Neuronal stem cell (in vitro differentiated cells): ENCODE data around the gene TIMP3.

Experiments used
- DNase-seq: peaks from one replicate; pipeline ENCODE4 v3.0.0-alpha.2; 2013; ENCODE audit warnings: low spot score
- H2AFZ ChIP-seq: one replicate; pipeline ENCODE4 v1.6.1; 2013; ENCODE audit warnings: mild to moderate bottlenecking, low read length, inconsistent platforms
- H2AK5ac ChIP-seq: 2 replicates; pipeline ENCODE4 v1.6.1; 2013; ENCODE audit warnings: low read depth, mild to moderate bottlenecking, inconsistent platforms, low read length, moderate library complexity, mixed read lengths
- H2BK120ac ChIP-seq: 2 replicates; pipeline ENCODE4 v1.6.1; 2013; ENCODE audit warnings: low read depth, mild to moderate bottlenecking, inconsistent platforms, low read length, moderate library complexity, mixed read lengths
- H2BK12ac ChIP-seq: one replicate; pipeline ENCODE4 v1.6.1; 2013; ENCODE audit warnings: low read length, inconsistent platforms
- H2BK15ac ChIP-seq: 2 replicates; pipeline ENCODE4 v1.6.1; 2013; ENCODE audit warnings: mild to moderate bottlenecking, low read length, inconsistent platforms, mixed read lengths
- H2BK5ac ChIP-seq: one replicate; pipeline ENCODE4 v1.6.1; 2013; ENCODE audit warnings: inconsistent platforms, mild to moderate bottlenecking, low read length, moderate library complexity
- H3K14ac ChIP-seq: one replicate; pipeline ENCODE4 v1.6.1; 2013; ENCODE audit warnings: low read length, inconsistent platforms
- H3K18ac ChIP-seq: 2 replicates; pipeline ENCODE4 v1.6.1; 2013; ENCODE audit warnings: low read length, inconsistent platforms
- H3K23ac ChIP-seq: 2 replicates; pipeline ENCODE4 v1.6.1; 2013; ENCODE audit warnings: low read depth, mild to moderate bottlenecking, mixed read lengths, low read length, inconsistent platforms; ENCODE audit not compliant: poor library complexity
- H3K27ac ChIP-seq: replicated peaks from 3 replicates; pipeline ENCODE4 v1.5.1; 2013; ENCODE audit warnings: low read length, inconsistent platforms
- H3K27me3 ChIP-seq, 3 experiments: 2 replicates each; pipeline ENCODE4 v1.6.1; 2013; ENCODE audit warnings: low read length in 3 of 3, mild to moderate bottlenecking in 2 of 3, inconsistent platforms in 1 of 3, low read depth in 1 of 3, mixed read lengths in 1 of 3, moderate library complexity in 1 of 3; ENCODE audit not compliant: control insufficient read depth in 3 of 3, insufficient read depth in 3 of 3
- H3K36me3 ChIP-seq, 2 donors: replicated peaks in 1 of 2; 2 replicates each; pipeline ENCODE4 v1.6.1; 2013; ENCODE audit warnings: low read length in 2 of 2; ENCODE audit not compliant: control insufficient read depth in 2 of 2, insufficient read depth in 2 of 2
- H3K4ac ChIP-seq: 2 replicates; pipeline ENCODE4 v1.6.1; 2013; ENCODE audit warnings: inconsistent platforms, mild to moderate bottlenecking, low read length, moderate library complexity
- H3K4me1 ChIP-seq, 2 donors: 1 replicate in 1 of 2; 2 replicates in 1 of 2; pipeline ENCODE4 v1.6.1; 2013; ENCODE audit warnings: low read length in 2 of 2, low read depth in 1 of 2; ENCODE audit not compliant: control insufficient read depth in 2 of 2, insufficient read depth in 1 of 2
- H3K4me2 ChIP-seq: one replicate; pipeline ENCODE4 v1.6.1; 2013; ENCODE audit warnings: mild to moderate bottlenecking, low read length, inconsistent platforms; ENCODE audit not compliant: insufficient read depth, poor library complexity, severe bottlenecking
- H3K4me3 ChIP-seq, 2 donors: 2 replicates each; pipeline ENCODE4 v1.5.1; 2013; ENCODE audit warnings: low read length in 2 of 2, mild to moderate bottlenecking in 2 of 2, inconsistent platforms in 1 of 2, moderate library complexity in 1 of 2
- H3K79me1 ChIP-seq: one replicate; pipeline ENCODE4 v1.6.1; 2013; ENCODE audit warnings: low read depth, mild to moderate bottlenecking, inconsistent platforms, low read length, moderate library complexity
- H3K9ac ChIP-seq: one replicate; pipeline ENCODE4 v1.6.1; 2013; ENCODE audit warnings: mild to moderate bottlenecking, low read depth, low read length, inconsistent platforms; ENCODE audit not compliant: poor library complexity
- H3K9me3 ChIP-seq, 2 donors: replicated peaks in 1 of 2; 2 replicates each; pipeline versions ENCODE3 to v1.6.1; 2013; ENCODE audit warnings: low read length in 2 of 2, mild to moderate bottlenecking in 2 of 2, inconsistent platforms in 1 of 2, low read depth in 1 of 2, mixed read lengths in 1 of 2, moderate library complexity in 1 of 2; ENCODE audit not compliant: control insufficient read depth in 2 of 2, insufficient read depth in 1 of 2
- H4K8ac ChIP-seq: one replicate; pipeline ENCODE4 v1.6.1; 2013; ENCODE audit warnings: low read depth, mild to moderate bottlenecking, inconsistent platforms, low read length, moderate library complexity
- H4K91ac ChIP-seq: one replicate; pipeline ENCODE4 v1.6.1; 2013; ENCODE audit warnings: low read length, low read depth, mild to moderate bottlenecking, inconsistent platforms; ENCODE audit not compliant: poor library complexity
- WGBS, 2 donors: extraction: QIAGEN DNeasy Blood & Tissue Kit; methylation state at CpG; one replicate each; pipeline ENCODE4 v1.1.7; 2013; ENCODE audit warnings: missing lambda C conversion rate in 2 of 2, mixed read lengths in 1 of 2; ENCODE audit not compliant: insufficient read length in 2 of 2, insufficient replicate concordance in 1 of 2; ENCODE audit errors: extremely low coverage in 2 of 2; 5-methylcytosine and 5-hydroxymethylcytosine counted together

TIMP3 gene

GRCh38 chr22:32874385-32874784 is 72.9 kb downstream of the TIMP3 start:
- no peaks in the 10 kb centered on the region for H3K79me1 ChIP-seq
- no peak overlapping the region for H2BK120ac ChIP-seq
- no peak for DNase-seq
- H3K27me3 ChIP-seq: no peaks in the 10 kb centered on the region
- H3K4me2 ChIP-seq: no peak overlapping the region
- H3K18ac ChIP-seq: no peak overlapping the region
- no peak overlapping the region for H3K4ac ChIP-seq
- no peaks in the 10 kb centered on the region for H3K36me3 ChIP-seq
- no peak overlapping the region for H3K4me3 ChIP-seq
- no peak overlapping the region for H4K91ac ChIP-seq
- no peak overlapping the region for H3K27ac ChIP-seq
- WGBS, 2 donors: no CpG with 5 or more reads among the region's 4 CpGs
- no peak overlapping the region for H2BK15ac ChIP-seq
- H3K14ac ChIP-seq: no peak overlapping the region
- no peak overlapping the region for H2BK5ac ChIP-seq
- H3K9me3 ChIP-seq: no peaks in the 10 kb centered on the region
- no peak overlapping the region for H3K9ac ChIP-seq
- H2AK5ac ChIP-seq: no peak overlapping the region
- H3K4me1 ChIP-seq: no peaks in the 10 kb centered on the region
- H2AFZ ChIP-seq: no peak overlapping the region
- no peak overlapping the region for H3K23ac ChIP-seq
- H2BK12ac ChIP-seq: no peak overlapping the region
- no peak overlapping the region for H4K8ac ChIP-seq

- WGBS, 2 donors: no CpG with 5 or more reads among the region's 10 CpGs
- Histone ChIP-seq H3K4me2 (no peak overlapping the region), H3K27me3 (no peaks in the 10 kb centered on the region), H2BK120ac (no peak overlapping the region), H3K4me3 (no peak overlapping the region), H3K23ac (no peak overlapping the region), H3K9ac (no peak overlapping the region), H2BK15ac (no peak overlapping the region), H3K18ac (no peak overlapping the region), H3K27ac (no peak overlapping the region), H3K14ac (no peak overlapping the region), H4K91ac (no peak overlapping the region), H3K9me3 (no peaks in the 10 kb centered on the region), H3K36me3 (no peaks in the 10 kb centered on the region), H2AFZ (no peak overlapping the region), H2BK12ac (no peak overlapping the region), H2AK5ac (no peak overlapping the region), H4K8ac (no peak overlapping the region), H3K4ac (no peak overlapping the region), H2BK5ac (no peak overlapping the region), H3K79me1 (no peaks in the 10 kb centered on the region), H3K4me1 (no peaks in the 10 kb centered on the region)
- DNase-seq: no peak
Observed at GRCh38 chr22:32874976-32875375, 73.5 kb downstream of the TIMP3 start.

- Histone ChIP-seq H2AFZ (no peak overlapping the region), H2AK5ac (no peak overlapping the region), H3K23ac (no peak overlapping the region), H4K8ac (no peak overlapping the region), H3K4ac (no peak overlapping the region), H3K27me3 (peaks cover 0 to 7% (median 0%) of the 10 kb centered on the region in 3 experiments), H2BK120ac (no peak overlapping the region), H3K79me1 (no peaks in the 10 kb centered on the region), H2BK5ac (no peak overlapping the region), H3K4me2 (no peak overlapping the region), H3K18ac (no peak overlapping the region), H3K9ac (no peak overlapping the region), H3K4me3 (no peak overlapping the region), H2BK12ac (no peak overlapping the region), H2BK15ac (no peak overlapping the region), H3K4me1 (peaks cover 0 to 5% of the 10 kb centered on the region in 2 donors), H3K27ac (no peak overlapping the region), H3K9me3 (no peaks in the 10 kb centered on the region), H3K36me3 (no peaks in the 10 kb centered on the region), H3K14ac (no peak overlapping the region), H4K91ac (no peak overlapping the region)
- no peak for DNase-seq
- WGBS, 2 donors: no CpG with 5 or more reads among the region's 2 CpGs
Observed at GRCh38 chr22:32876516-32876915, 75.0 kb downstream of the TIMP3 start.

DNA sequence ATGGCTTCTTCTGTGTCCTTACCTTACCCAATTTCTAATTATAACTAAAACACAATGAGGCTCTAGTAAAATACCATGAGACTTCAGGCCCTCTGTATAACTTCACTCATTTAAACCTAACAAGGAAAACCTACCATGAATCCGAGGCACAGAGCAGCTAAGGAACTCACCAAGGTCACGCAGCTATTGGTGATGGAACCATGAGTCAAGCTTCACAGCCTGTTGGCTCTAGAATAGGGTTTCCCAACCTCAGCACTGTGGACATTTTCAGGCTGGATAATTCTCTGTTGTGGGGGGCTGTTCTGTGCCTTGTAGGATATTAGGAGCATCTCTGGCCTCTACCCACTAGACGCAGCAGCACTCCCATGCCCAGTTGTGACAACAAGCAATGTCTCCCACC is 75.7 kb downstream of the TIMP3 start:
- no peaks in the 10 kb centered on the region for H3K79me1 ChIP-seq
- H3K18ac ChIP-seq: no peak overlapping the region
- H3K27me3 ChIP-seq: peaks cover 0 to 7% (median 0%) of the 10 kb centered on the region in 3 experiments
- no peak overlapping the region for H3K27ac ChIP-seq
- no peaks in the 10 kb centered on the region for H3K36me3 ChIP-seq
- no peak for DNase-seq
- no peak overlapping the region for H3K4me3 ChIP-seq
- H3K9ac ChIP-seq: no peak overlapping the region
- no CpG with 5 or more reads among the region's 3 CpGs for WGBS, 2 donors
- no peak overlapping the region for H2BK12ac ChIP-seq
- H2AK5ac ChIP-seq: no peak overlapping the region
- H3K4me2 ChIP-seq: no peak overlapping the region
- peaks cover 0 to 5% of the 10 kb centered on the region in 2 donors for H3K4me1 ChIP-seq
- H4K91ac ChIP-seq: no peak overlapping the region
- H2BK5ac ChIP-seq: no peak overlapping the region
- H3K23ac ChIP-seq: no peak overlapping the region
- H2BK120ac ChIP-seq: no peak overlapping the region
- H2AFZ ChIP-seq: no peak overlapping the region
- no peak overlapping the region for H3K4ac ChIP-seq
- H3K14ac ChIP-seq: no peak overlapping the region
- H2BK15ac ChIP-seq: no peak overlapping the region
- H3K9me3 ChIP-seq: no peaks in the 10 kb centered on the region
- no peak overlapping the region for H4K8ac ChIP-seq
